HG02981 (cell line): ENCODE data around the gene CARD19.
"Not testable (repeated sequence)": the region's sequence is repeated elsewhere in the genome, so short reads cannot be mapped to it uniquely, and the experiment has no call there.

ENCODE experiments used
- ATAC-seq: cut with Tn5 transposase; IDR thresholded peaks from one replicate; pipeline ENCODE4 v1.9.1; 2021; ENCODE audit warnings: mild to moderate bottlenecking, moderate library complexity; ENCODE audit not compliant: unreplicated experiment

The CARD19 gene

DNA sequence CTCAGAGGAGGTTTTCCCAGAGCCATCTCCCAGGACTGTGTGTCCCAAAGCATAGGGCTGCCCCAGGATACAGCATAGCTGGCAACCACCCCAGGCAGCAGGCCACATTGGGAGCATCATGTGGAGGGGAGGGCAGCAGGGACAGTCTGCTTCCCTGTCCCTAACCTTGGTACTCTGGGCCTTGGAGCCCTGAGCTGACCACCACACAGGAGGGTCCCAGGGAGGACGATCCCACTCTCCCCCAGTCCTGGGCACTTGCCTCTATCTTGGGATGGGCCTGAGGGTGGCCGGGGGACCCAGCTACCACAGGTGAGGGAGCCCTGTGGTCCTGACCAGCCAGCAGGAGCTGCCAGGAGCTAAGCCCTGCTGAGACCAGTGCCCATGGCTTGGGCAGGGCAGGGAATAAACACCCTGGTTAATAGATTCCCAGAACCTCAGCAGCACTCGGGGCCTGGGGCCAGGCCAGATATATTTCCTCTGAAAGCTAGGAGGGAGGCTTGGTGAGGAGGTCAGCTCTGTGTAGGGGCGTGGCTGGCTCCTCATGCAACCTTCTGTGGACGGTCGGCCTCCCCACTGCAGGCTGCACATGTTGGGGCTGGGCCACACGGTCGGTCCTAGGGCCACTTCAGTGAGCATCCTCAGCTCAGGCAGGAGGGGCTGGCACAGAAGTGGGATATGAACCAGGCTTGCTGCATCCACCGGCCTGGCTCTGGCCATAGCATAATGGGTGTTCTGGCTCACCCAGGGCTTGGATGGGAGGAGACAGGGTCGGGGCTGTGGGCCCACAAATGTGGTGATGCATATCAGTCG is 33.9 kb downstream of the CARD19 start:
- ATAC-seq, result no peak

- ATAC-seq, result no peak
Measured at GRCh38 chr9:93130861-93131481, 35.0 kb downstream of the CARD19 start.

DNA sequence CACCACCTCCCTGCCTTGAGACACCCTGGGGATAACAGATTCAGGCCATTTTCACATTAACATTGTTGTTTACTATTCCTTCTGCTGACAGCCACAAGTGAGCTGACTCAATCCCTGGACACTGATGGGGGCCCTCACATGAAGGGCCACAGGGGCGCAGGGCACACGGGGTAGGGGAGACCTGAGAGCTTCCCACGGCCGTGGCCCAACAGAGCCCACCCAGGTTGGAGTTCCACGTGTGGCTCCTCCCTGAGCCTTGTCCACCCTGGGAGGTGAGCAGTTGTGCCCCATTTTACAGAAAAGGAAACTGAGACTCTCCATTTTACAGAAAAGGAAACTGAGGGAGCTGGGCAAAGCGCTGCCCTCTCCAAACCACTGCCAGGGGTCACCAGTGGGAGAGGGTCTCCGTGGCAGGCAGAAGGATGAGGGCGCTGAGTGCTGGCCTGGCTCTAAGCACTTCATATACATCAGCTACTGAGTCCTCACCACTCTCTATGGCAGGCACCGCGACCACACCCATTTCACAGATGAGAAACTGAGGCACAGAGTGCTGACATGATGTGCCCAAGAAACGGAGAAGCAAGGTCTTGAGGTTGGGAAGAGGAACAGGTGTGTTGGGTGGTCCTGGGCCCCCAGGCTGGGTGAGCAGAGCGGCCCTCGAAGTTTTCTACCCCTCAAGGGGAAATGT is 35.7 kb downstream of the CARD19 start:
- no peak for ATAC-seq

- ATAC-seq, result no peak
Measured at GRCh38 chr9:93132287-93132927, 36.4 kb downstream of the CARD19 start.

GRCh38 chr9:93132946-93133680 is 37.1 kb downstream of the CARD19 start:
- peak; percentile 49 for ATAC-seq

DNA sequence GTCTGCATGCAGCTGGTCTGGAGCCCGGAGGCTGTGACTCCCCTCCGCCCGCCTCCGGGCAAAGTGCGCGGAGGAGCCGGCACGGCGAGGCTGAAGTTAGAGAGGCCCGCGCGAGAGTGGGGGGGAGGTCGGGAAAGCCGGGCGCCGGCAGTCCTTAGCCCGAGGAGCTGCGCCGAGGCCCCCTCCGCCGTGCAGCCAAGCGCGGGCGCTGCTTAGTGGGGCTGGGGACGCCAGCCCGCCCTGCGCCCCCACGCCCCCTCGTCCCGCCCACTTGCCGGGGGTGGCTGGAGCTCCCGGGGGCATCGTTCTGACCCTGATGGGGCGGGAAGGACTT is 37.6 kb downstream of the CARD19 start:
- no peak for ATAC-seq

DNA sequence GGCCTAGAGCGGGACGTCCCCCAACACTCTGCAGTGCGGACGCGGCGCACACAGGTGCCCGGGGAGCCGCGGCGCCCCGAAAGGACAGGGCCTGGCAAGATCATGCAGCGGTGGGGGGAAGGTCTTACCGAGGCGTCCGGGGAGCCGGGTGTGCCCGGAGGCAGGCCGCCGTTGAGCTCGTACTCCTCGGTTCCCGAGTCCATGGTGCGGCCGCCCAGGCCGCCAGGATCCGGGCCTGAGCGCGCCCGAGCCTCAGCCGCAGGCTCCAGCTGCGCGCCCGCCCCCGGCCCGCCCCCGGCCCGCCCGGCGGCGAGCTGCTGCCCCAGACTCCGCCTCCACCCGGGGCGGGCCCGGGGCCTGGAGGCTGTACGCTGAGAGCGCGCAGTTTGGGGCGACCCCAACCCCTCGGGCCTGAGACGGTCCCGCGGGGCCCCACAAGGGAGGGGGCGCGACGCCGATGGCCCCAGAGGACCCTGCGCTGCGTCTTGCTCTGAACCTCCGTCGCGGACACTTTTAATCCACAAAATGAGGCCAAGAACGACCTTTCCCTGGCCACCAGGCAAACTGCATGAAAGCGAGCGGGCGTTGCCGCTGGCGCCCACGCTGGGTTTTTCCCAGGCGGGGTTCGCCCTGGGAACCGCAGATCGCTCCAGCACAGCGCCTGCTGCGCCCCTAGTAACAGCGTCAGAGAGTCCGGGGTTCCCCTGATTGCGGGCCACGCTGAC is 38.2 kb downstream of the CARD19 start, which contains the start of gene NINJ1:
NINJ1 (minus strand) TSS at position 237 of the 725 bp plus-strand sequence; CDS start at position 203, 34 bp downstream.
- ATAC-seq, result peak; percentile 62

GRCh38 chr9:93134740-93135444 is 38.9 kb downstream of the CARD19 start:
- ATAC-seq, result peak; percentile 4

DNA sequence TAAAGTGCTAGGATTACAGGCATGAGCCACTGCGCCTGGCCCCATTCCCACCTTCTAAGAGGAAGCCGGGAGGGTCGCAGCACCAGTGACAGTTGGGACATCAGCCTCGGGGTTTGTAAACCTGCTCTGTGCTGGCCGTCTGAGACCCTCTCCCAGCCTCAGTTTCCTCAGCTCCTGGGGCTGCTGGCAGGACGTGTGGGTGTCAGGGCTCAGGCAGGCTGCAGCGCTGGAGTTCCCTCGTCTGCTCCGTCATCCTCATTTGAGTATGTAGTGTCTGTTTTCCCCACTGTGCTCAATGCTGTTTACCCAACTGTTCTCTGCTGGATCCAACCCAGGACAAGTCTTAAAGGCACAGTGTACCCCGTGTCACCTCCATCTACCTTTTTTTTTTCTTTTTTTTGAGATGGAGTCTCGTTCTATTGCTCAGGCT is 40.0 kb downstream of the CARD19 start:
- ATAC-seq, result no peak

- ATAC-seq, result no peak
Measured at GRCh38 chr9:93137362-93137761, 41.3 kb downstream of the CARD19 start.

DNA sequence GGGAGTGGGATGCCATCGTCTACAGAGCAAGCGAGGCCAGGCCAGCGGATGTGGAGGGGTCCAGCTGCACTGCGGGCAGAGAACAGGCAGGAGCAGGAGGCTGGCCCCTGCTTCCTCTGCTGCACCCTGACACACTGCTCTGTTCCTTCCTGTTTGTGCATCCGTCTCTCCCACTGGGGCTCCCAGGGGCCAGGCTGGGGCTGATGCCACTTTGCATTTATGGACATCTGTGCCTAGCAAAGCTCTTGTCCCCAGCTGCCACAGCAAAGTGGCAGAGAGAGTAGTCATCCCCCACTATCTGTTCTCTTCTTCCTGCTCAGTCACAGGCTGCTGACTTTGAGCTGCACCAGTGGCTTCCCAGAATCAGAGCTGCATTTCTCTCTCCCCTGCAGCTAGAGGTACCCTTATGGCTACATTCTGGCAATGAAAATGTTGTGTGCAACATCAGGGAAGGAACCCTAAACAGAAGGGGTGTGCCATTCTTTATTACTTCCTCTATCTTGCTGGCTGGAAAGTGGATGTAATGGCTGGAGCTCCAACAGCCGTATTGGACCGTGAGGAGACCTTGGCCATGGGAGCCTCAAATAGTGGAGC is 42.3 kb downstream of the CARD19 start:
- ATAC-seq, result no peak

- ATAC-seq, result no peak
Measured at GRCh38 chr9:93139365-93140182, 43.6 kb downstream of the CARD19 start.

DNA sequence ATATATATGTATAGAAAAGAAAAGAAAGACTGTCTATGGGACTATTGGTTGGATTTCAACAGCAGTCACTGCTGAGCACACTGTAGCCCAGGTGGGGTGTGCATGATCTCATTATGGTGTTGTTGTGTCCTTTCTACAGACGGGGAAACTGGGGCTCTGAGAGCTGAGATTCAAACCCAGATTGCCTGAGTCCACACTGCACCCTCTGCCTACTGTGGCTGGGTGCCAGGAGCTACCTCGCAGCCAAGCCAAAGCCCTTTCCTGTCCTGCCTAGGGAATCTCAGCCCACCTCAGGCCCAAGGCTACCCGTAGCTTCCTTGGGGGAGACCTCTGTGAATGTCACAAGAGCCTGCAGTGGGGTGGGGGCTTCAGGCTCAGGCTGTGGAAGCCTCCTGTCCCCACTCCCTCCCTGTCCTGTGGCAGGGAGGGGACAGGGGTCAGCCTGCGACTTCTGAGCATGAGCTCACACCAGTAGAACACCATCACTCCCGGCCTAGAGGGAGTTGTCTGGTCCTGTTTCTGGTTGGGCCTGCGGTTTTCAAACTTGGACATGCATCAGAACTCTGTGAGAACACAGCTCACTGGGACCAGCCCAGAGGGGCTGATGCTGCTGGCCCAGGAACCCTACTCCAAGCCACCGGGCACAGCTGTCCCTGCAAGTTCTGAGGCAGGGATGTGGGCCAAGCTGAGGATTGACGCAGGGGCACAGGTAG is 45.9 kb downstream of the CARD19 start:
- ATAC-seq, result no peak

GRCh38 chr9:93143830-93144530 is 48.0 kb downstream of the CARD19 start:
- ATAC-seq, result no peak

- not testable (repeated sequence) for ATAC-seq
Measured at GRCh38 chr9:93146696-93147095, 50.7 kb downstream of the CARD19 start.

DNA sequence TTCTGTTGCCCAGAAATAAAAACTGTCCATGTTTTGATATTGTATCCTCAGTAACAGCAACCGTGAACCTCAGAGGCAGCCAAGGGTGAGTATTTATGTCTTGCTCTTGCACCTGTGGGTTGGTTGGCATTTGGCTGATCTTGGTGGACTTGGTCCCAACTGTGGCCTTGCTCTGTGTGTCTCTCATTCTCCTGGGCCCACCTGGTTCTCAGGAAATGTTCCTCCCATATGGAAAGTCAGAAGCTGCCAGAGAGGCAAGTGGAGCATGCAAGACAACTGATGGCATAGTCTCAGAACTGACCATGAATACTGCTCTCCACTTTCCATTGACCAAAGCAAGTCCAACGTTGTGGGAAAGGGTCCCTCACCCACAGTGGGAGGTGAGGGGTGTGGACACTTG is 51.6 kb downstream of the CARD19 start:
- ATAC-seq, result no peak

GRCh38 chr9:93148721-93149120 is 52.7 kb downstream of the CARD19 start:
- ATAC-seq, result no peak
